ENCODE measurements around the gene CYP3A4. TPM values are rescaled to one million over a fixed set of nuclear protein-coding genes. Genes with fewer than 3 reads are reported as not detected.
"Not testable (repeated sequence)": the region's sequence is repeated elsewhere in the genome, so short reads cannot be mapped to it uniquely, and the experiment has no call there.

CYP3A4 gene
- polyA plus RNA-seq, 1 experiment = not detected

DNA sequence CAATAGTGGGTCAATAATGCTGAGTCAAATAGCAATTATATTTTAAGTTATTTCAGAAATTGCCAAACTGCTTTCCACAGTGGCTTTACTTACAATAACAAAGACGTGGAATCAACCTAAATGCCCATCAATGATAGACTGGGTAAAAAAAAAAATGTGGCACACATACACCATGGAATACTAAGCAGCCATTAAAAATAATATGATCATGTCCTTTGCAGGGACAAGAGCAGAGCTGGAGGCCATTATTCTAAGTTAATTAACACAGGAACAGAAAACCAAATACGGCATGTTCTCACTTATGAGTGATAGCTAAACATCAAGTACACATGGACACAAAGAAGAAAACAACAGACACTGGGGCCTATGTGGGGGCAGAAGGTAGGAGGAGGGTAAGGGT lies 15.0 kb upstream of the CYP3A4 start:
- no peaks in the 10 kb centered on the region for H3K9me3 ChIP-seq (ENCODE audit: control insufficient read depth, insufficient read depth, low read length)
- no peak overlapping the region for H3K27ac ChIP-seq (ENCODE audit: low read depth, low read length)
- TF ChIP-seq, protein P1, sequence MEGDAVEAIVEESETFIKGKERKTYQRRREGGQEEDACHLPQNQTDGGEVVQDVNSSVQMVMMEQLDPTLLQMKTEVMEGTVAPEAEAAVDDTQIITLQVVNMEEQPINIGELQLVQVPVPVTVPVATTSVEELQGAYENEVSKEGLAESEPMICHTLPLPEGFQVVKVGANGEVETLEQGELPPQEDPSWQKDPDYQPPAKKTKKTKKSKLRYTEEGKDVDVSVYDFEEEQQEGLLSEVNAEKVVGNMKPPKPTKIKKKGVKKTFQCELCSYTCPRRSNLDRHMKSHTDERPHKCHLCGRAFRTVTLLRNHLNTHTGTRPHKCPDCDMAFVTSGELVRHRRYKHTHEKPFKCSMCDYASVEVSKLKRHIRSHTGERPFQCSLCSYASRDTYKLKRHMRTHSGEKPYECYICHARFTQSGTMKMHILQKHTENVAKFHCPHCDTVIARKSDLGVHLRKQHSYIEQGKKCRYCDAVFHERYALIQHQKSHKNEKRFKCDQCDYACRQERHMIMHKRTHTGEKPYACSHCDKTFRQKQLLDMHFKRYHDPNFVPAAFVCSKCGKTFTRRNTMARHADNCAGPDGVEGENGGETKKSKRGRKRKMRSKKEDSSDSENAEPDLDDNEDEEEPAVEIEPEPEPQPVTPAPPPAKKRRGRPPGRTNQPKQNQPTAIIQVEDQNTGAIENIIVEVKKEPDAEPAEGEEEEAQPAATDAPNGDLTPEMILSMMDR (IDR thresholded peaks at IDR 0.05; ENCODE audit: low read depth, low read length) = no peak
- no peaks in the 10 kb centered on the region for H3K27me3 ChIP-seq (ENCODE audit: control insufficient read depth, insufficient read depth, low read length)
- POLR2A ChIA-PET = no interaction called here
- CTCF ChIA-PET = no interaction called here
- DNase-seq (ENCODE audit: low read depth, low spot score) = no peak
- no peak overlapping the region for H3K4me3 ChIP-seq (ENCODE audit: low read depth, low read length)

DNA sequence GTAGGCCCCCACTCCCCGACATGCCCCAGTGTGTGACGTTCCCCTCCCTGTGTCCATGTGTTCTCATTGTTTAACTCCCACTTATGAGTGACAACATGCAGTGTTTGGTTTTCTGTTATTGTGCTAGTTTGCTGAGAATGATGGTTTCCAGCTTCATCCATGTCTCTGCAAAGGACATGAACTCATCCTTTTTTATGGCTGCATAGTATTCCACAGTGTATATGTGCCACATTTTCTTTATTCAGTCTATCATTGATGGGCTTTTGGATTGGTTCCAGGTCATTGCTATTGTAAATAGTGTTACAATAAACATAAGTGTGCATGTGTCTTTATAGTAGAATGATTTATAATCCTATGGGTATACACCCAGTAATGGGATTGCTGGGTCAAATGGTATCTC lies 11.9 kb upstream of the CYP3A4 start:
- POLR2A ChIA-PET; H3K27me3 ChIP-seq (ENCODE audit: control insufficient read depth, insufficient read depth, low read length); CTCF ChIA-PET; H3K27ac ChIP-seq (ENCODE audit: low read depth, low read length); H3K9me3 ChIP-seq (ENCODE audit: control insufficient read depth, insufficient read depth, low read length); H3K4me3 ChIP-seq (ENCODE audit: low read depth, low read length); DNase-seq (ENCODE audit: low read depth, low spot score): not testable (repeated sequence)

DNA sequence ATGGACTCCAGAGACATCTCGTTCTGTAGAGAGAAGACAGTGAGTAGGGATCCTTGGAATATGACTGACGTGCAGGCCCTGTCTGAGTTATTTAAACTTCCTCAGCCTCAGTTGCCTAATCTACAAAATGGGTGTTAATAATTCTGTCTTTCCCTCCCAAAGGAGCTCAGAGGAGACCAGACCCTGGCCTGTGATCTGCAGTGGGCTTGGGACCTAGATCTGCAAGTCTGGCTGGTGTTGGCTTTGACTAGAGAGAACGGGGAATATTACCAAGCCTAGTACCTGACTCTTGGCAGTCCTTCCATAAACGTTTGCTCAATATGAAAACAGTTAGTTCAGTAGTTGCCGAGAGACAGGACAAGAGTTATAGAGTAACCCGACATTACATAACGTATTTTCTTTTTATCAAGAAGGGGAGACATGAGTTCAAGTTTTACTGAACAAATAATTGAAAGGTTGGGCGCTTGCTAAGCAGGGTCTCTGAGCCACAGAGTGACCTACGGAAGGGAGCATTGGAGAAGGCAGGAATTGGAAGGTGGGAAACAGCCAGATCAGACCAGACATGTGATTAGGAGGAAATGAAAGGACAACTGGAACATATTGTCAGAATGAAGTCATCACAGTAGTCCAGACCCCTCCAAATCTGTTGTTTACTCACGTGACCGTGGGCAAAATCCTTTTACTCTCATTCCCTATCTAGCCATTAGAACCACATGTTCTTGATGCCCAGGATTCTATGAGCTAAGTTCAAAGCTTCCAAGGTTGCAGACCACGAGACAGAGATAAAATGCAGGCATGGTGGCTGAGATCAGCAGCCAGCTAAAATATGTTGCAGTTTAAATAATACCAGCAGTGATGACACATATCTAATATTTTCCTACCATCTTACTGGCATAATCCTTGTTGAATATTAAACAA lies 10.9 kb upstream of the CYP3A4 start:
- TF ChIP-seq, protein P1 (IDR thresholded peaks at IDR 0.05; ENCODE audit: low read depth, low read length) = no peak
- Histone ChIP-seq H3K9me3 (ENCODE audit: control insufficient read depth, insufficient read depth, low read length) (no peaks in the 10 kb centered on the region), H3K27me3 (ENCODE audit: control insufficient read depth, insufficient read depth, low read length) (no peaks in the 10 kb centered on the region), H3K4me3 (ENCODE audit: low read depth, low read length) (no peak overlapping the region), H3K27ac (ENCODE audit: low read depth, low read length) (no peak overlapping the region)
- ChIA-PET POLR2A (no interaction called here), CTCF (no interaction called here)
- DNase-seq (ENCODE audit: low read depth, low spot score) = no peak

DNA sequence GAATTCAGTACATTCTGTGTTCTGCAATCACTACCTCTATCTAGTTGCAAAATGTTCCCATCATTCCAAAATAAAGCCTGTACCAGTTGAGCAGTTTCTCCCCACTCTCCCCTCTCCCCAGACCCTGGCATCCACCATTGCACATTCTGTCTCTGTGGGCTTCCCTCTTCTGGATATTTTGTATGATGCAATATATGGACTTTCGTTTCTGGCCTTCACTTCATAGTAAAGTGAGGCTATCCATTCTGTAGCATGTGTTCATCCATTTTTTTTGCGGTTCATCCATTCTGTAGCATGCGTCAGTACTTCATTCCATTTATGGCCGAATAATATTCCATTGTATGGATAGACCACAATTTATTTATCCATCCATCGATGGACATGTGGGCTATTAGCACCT lies 9.5 kb upstream of the CYP3A4 start:
- Histone ChIP-seq H3K27ac (ENCODE audit: low read depth, low read length) (no peak overlapping the region), H3K4me3 (ENCODE audit: low read depth, low read length) (no peak overlapping the region), H3K27me3 (ENCODE audit: control insufficient read depth, insufficient read depth, low read length) (no peaks in the 10 kb centered on the region), H3K9me3 (ENCODE audit: control insufficient read depth, insufficient read depth, low read length) (no peaks in the 10 kb centered on the region)
- DNase-seq (ENCODE audit: low read depth, low spot score) = no peak
- ChIA-PET POLR2A (no interaction called here), CTCF (no interaction called here)
- TF ChIP-seq, protein P1 (IDR thresholded peaks at IDR 0.05; ENCODE audit: low read depth, low read length) = no peak

DNA sequence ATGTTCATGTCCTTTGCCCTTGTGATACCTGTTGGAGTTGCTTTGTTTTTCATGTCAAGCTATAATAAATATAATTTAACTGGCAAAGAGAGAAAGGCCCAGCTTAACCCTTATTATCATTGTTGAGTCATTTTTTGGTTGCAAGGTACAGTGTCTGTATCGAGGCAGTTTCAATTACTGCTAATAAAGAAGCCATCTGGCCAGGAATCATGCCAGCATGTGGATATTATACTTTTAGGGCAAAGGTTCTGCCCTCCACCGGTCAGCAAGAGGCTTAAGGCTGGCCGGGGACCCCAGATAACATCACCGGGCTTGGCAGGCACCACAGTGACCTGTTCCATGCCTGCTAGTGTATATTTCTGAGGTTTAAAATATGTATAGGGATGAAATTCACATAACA lies 9.0 kb upstream of the CYP3A4 start:
- DNase-seq (ENCODE audit: low read depth, low spot score) = no peak
- H3K4me3 ChIP-seq (ENCODE audit: low read depth, low read length) = no peak overlapping the region
- no peaks in the 10 kb centered on the region for H3K9me3 ChIP-seq (ENCODE audit: control insufficient read depth, insufficient read depth, low read length)
- POLR2A ChIA-PET = no interaction called here
- no peak overlapping the region for H3K27ac ChIP-seq (ENCODE audit: low read depth, low read length)
- CTCF ChIA-PET = no interaction called here
- H3K27me3 ChIP-seq (ENCODE audit: control insufficient read depth, insufficient read depth, low read length) = no peaks in the 10 kb centered on the region
- TF ChIP-seq, protein P1 (IDR thresholded peaks at IDR 0.05; ENCODE audit: low read depth, low read length) = no peak
